GM12874 (cell line): Measurements from ENCODE around the gene IZUMO1R.

Experiments used
- CTCF ChIP-seq: IDR thresholded peaks from 2 replicates; pipeline ENCODE4 v1.5.1; 2011; ENCODE audit warnings: low read depth, mild to moderate bottlenecking, control low read depth, low read length, moderate library complexity; ENCODE audit not compliant: insufficient read depth

The IZUMO1R gene

GRCh38 chr11:94342250-94342649 is 37.9 kb downstream of the IZUMO1R start:
- TF ChIP-seq CTCF: no peak

GRCh38 chr11:94343495-94343894 is 39.1 kb downstream of the IZUMO1R start:
- TF ChIP-seq CTCF: no peak
